B cell (primary cell): ENCODE data around the gene SLC25A21. TPM values are rescaled to one million over a fixed set of nuclear protein-coding genes. Genes with fewer than 3 reads are reported as not detected.

ENCODE experiments used
- ATAC-seq: fragments of 200-7000 bp; cut with Tn5 transposase; one replicate; pipeline ENCODE4 v1.10.0; 2021; ENCODE audit warnings: low read depth, mild to moderate bottlenecking, moderate number of reproducible peaks, moderate library complexity
- CTCF ChIA-PET: fragments of 350-600 bp; sonication (Branson Sonifier 250); formaldehyde crosslinking; loops from one replicate; lab custom pipeline; 2021; ENCODE audit warnings: antibody characterized with exemption, inconsistent platforms; lab: Charles Lee
- POLR2A ChIA-PET: fragments of 350-600 bp; sonication (Branson Sonifier 250); formaldehyde crosslinking; loops from one replicate; lab custom pipeline; 2021; ENCODE audit warnings: antibody characterized with exemption; lab: Charles Lee
- DNase-seq: peaks from one replicate; pipeline ENCODE4 v3.0.0; 2013
- H2AFZ ChIP-seq: 2 replicates; pipeline ENCODE4 v1.6.1; 2012; ENCODE audit warnings: mild to moderate bottlenecking, low read depth, low read length; ENCODE audit not compliant: insufficient read depth, poor library complexity, severe bottlenecking
- H3K27ac ChIP-seq, 2 donors: 1 replicate in 1 of 2; 2 replicates in 1 of 2; pipeline ENCODE4 v1.5.1; 2012 to 2013; ENCODE audit warnings: low read length in 2 of 2, mild to moderate bottlenecking in 2 of 2, moderate library complexity in 1 of 2
- H3K27me3 ChIP-seq, 4 experiments: fragments of 200-600 bp in 1 of 4; sonication (generic) in 1 of 4; replicated peaks in 1 of 4; 1 replicate in 2 of 4; 2 replicates in 2 of 4; pipeline versions ENCODE4 v1.6.1 to v1.7.0; 2013 to 2016; ENCODE audit warnings: low read length in 3 of 4, mild to moderate bottlenecking in 2 of 4, mixed read lengths in 1 of 4, moderate library complexity in 1 of 4; ENCODE audit not compliant: insufficient read depth in 4 of 4, control insufficient read depth in 3 of 4; ENCODE audit errors: control extremely low read depth in 1 of 4
- H3K36me3 ChIP-seq, 2 experiments: replicated peaks in 1 of 2; 1 replicate in 1 of 2; 2 replicates in 1 of 2; pipeline versions ENCODE4 v1.6.1 to v1.7.1; 2013; ENCODE audit warnings: low read length in 1 of 2; ENCODE audit not compliant: insufficient read depth in 2 of 2, control insufficient read depth in 1 of 2; ENCODE audit errors: control extremely low read depth in 1 of 2, extremely low read depth in 1 of 2
- H3K4me1 ChIP-seq, 2 donors: fragments of 200-600 bp in 1 of 2; sonication (generic) in 1 of 2; 1 replicate in 1 of 2; 2 replicates in 1 of 2; pipeline versions ENCODE4 v1.5.1 to v1.6.1; 2013 to 2017; ENCODE audit warnings: low read length in 2 of 2; ENCODE audit not compliant: control insufficient read depth in 2 of 2, insufficient read depth in 2 of 2
- H3K4me2 ChIP-seq: replicated peaks from 2 replicates; pipeline ENCODE3; 2012; ENCODE audit warnings: mild to moderate bottlenecking, low read depth, low read length; ENCODE audit not compliant: poor library complexity, severe bottlenecking
- H3K4me3 ChIP-seq, 5 experiments: fragments of 200-600 bp in 1 of 5; sonication (generic) in 1 of 5; 1 replicate in 3 of 5; 2 replicates in 2 of 5; pipeline versions ENCODE4 v1.5.1 to v1.7.0; 2011 to 2016; ENCODE audit warnings: low read length in 4 of 5, mild to moderate bottlenecking in 4 of 5, low read depth in 2 of 5, control low read depth in 1 of 5, moderate library complexity in 1 of 5; ENCODE audit not compliant: insufficient read depth in 1 of 5; ENCODE audit errors: control extremely low read depth in 1 of 5, extremely low read depth in 1 of 5
- H3K79me2 ChIP-seq: fragments of 200-600 bp; sonication (generic); one replicate; pipeline ENCODE4 v1.6.0; 2016; ENCODE audit warnings: low read length; ENCODE audit not compliant: control insufficient read depth, insufficient read depth
- H3K9ac ChIP-seq: fragments of 200-600 bp; sonication (generic); 2 replicates; pipeline ENCODE4 v1.6.1; 2017; ENCODE audit warnings: mild to moderate bottlenecking, low read length, moderate library complexity
- H3K9me3 ChIP-seq, 3 donors: one replicate each; pipeline versions ENCODE4 v1.6.1 to v1.7.1; 2013; ENCODE audit warnings: low read length in 2 of 3; ENCODE audit not compliant: control insufficient read depth in 2 of 3, insufficient read depth in 1 of 3; ENCODE audit errors: control extremely low read depth in 1 of 3
- H4K20me1 ChIP-seq: 2 replicates; pipeline ENCODE4 v1.6.0; 2012; ENCODE audit warnings: mild to moderate bottlenecking, low read length; ENCODE audit not compliant: insufficient read depth, control insufficient read depth, poor library complexity, severe bottlenecking
- H3K27ac Mint-ChIP-seq: one replicate; pipeline ENCODE4 v1.8.0; 2021; ENCODE audit warnings: mixed read lengths
- H3K27me3 Mint-ChIP-seq: one replicate; pipeline ENCODE4 v1.8.0; 2021; ENCODE audit warnings: mixed read lengths
- H3K4me1 Mint-ChIP-seq: one replicate; pipeline ENCODE4 v1.8.0; 2021; ENCODE audit warnings: mixed read lengths
- H3K4me3 Mint-ChIP-seq: one replicate; pipeline ENCODE4 v1.8.0; 2021; ENCODE audit warnings: mixed read lengths
- H3K9me3 Mint-ChIP-seq: one replicate; pipeline ENCODE4 v1.8.0; 2022; ENCODE audit warnings: mixed read lengths; ENCODE audit not compliant: insufficient read depth
- EZH2 ChIP-seq: IDR thresholded peaks from 2 replicates; pipeline ENCODE4 v1.6.1; 2012; ENCODE audit warnings: borderline replicate concordance, low read depth, mild to moderate bottlenecking, moderate library complexity, low read length; ENCODE audit not compliant: insufficient read depth, poor library complexity, severe bottlenecking
- WGBS: methylation state at CpG from one replicate; pipeline ENCODE4 v1.1.5; 2013; ENCODE audit warnings: missing lambda C conversion rate; ENCODE audit not compliant: insufficient coverage; 5-methylcytosine and 5-hydroxymethylcytosine counted together
- intact Hi-C: fragments of 100-400 bp; cut with micrococcal nuclease; formaldehyde crosslinking; loops from one replicate; pipeline ENCODE4 v1.10.0; 2022
- polyA plus RNA-seq: library from polyadenylated mRNA; depleted of rRNA; stranded (reverse); fragments of >200 nt; gene quantifications from 2 replicates; pipeline ENCODE4 v1.2.3, GENCODE V29; 2012
- total RNA-seq, 2 donors: library from RNA; stranded (reverse); fragments of 120-200 nt in 1 of 2; gene quantifications; 1 replicate in 1 of 2; 2 replicates in 1 of 2; pipeline versions ENCODE4 v1.2.3 to v1.2.4, GENCODE V29; 2013 to 2022
- TF ChIP-seq, protein P1 (sequence below): fragments of 200-600 bp; IDR thresholded peaks from one replicate; pipeline ENCODE4 v1.8.0; 2022; ENCODE audit warnings: antibody characterized with exemption, mild to moderate bottlenecking

Gene SLC25A21
- total and polyA plus RNA-seq, 2 donors (not counting 1 experiment from before 2014, with no cell fraction given): not detected

DNA sequence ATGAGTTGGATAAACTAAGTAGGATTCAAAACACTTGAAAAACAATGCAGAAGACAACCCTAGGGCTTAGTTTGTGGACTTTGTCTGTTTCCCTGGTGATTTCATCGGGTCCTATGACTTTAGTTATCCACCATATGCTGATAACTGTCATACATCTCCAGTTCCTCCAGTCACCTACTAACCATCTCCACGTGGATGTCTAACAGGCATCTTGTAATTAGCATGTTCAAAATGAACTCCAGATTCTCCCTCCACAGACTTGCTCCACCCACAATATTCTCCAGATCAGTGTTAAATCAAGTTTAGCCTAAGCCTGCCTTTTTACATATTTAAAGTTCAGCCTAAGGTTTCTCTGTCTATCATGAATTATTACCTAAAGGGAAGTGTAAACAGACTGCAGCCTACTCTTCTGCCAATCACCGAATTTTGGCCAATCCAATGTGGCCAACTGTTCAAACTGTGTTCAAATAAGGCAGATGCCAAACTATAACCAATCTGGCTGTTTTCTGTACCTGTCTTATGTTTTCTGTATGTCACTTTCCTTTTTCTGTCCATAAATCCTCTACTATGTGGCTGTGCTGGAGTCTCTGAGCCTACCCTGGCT, 423.7 kb downstream of the SLC25A21 start:
- Histone ChIP-seq H3K36me3 (no peaks in the 10 kb centered on the region), H3K4me3 (no peak overlapping the region), H3K9ac (no peak overlapping the region), H2AFZ (no peak overlapping the region), H3K4me2 (no peak overlapping the region), H3K4me1 (no peaks in the 10 kb centered on the region), H3K27me3 (no peaks in the 10 kb centered on the region), H3K79me2 (no peaks in the 10 kb centered on the region), H3K9me3 (no peaks in the 10 kb centered on the region), H3K27ac (no peak overlapping the region), H4K20me1 (no peaks in the 10 kb centered on the region)
- no peak for DNase-seq
- POLR2A ChIA-PET: no interaction called here
- H3K27ac Mint-ChIP-seq: no peak overlapping the region
- intact Hi-C loops: no loop called here
- TF ChIP-seq, protein P1, sequence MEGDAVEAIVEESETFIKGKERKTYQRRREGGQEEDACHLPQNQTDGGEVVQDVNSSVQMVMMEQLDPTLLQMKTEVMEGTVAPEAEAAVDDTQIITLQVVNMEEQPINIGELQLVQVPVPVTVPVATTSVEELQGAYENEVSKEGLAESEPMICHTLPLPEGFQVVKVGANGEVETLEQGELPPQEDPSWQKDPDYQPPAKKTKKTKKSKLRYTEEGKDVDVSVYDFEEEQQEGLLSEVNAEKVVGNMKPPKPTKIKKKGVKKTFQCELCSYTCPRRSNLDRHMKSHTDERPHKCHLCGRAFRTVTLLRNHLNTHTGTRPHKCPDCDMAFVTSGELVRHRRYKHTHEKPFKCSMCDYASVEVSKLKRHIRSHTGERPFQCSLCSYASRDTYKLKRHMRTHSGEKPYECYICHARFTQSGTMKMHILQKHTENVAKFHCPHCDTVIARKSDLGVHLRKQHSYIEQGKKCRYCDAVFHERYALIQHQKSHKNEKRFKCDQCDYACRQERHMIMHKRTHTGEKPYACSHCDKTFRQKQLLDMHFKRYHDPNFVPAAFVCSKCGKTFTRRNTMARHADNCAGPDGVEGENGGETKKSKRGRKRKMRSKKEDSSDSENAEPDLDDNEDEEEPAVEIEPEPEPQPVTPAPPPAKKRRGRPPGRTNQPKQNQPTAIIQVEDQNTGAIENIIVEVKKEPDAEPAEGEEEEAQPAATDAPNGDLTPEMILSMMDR: no peak
- no peak for TF ChIP-seq EZH2
- peaks cover 6% of the 10 kb centered on the region for H3K9me3 Mint-ChIP-seq
- 69% methylated on average over 2 of the region's 3 CpGs for WGBS
- CTCF ChIA-PET: no interaction called here
- no peak for ATAC-seq
- H3K27me3 Mint-ChIP-seq: no peaks in the 10 kb centered on the region
- H3K4me1 Mint-ChIP-seq: no peaks in the 10 kb centered on the region
- no peak overlapping the region for H3K4me3 Mint-ChIP-seq

DNA sequence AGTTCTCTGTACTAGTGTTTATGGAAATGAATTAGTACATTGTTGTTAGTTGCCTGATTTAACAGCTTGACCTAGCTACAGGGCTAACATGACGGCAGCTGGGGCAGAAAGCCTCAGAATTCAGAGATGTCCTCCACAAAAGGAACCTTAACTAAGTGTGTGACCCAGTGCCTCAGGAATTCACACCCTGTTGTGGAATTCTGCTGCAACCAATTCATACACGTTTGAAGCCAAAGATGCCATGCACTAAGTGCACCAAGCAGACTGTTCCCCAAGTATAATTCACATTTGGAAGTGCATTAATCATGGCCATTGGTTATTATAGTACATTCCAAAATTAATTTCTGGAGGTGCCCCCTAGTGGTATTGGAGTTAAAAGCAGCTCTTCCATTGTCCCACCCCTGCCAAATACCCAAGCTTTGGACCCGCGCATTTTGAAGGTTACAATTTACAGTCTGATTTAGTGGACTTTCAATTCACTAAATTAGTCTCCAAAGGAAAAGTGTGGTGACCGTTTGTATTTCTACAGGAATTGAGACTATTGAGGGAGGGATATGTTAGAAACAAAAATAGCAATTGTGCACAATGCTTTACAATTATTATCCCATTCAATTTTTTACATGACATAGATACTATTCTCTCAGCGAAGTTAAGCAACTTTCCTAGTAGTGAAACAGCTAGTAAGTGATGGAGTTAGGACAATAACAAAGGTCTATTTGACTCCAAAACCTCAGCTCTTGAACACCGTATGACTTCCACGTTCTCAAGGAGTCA, 424.8 kb downstream of the SLC25A21 start:
- Mint-ChIP-seq H3K4me1 (no peaks in the 10 kb centered on the region), H3K9me3 (peaks cover 5% of the 10 kb centered on the region), H3K4me3 (no peak overlapping the region), H3K27me3 (no peaks in the 10 kb centered on the region), H3K27ac (no peak overlapping the region)
- H3K27me3 ChIP-seq: no peaks in the 10 kb centered on the region
- ATAC-seq (no peak), DNase-seq (no peak)
- H3K36me3 ChIP-seq: no peaks in the 10 kb centered on the region
- H4K20me1 ChIP-seq: no peaks in the 10 kb centered on the region
- H3K4me3 ChIP-seq: no peak overlapping the region
- H3K9me3 ChIP-seq: no peaks in the 10 kb centered on the region
- no peak overlapping the region for H3K4me2 ChIP-seq
- POLR2A ChIA-PET: no interaction called here
- intact Hi-C loops: no loop called here
- 63% methylated on average over 3 of the region's 8 CpGs for WGBS
- H3K79me2 ChIP-seq: no peaks in the 10 kb centered on the region
- H2AFZ ChIP-seq: no peak overlapping the region
- H3K9ac ChIP-seq: no peak overlapping the region
- no peak for TF ChIP-seq EZH2
- TF ChIP-seq, protein P1: no peak
- H3K4me1 ChIP-seq: no peaks in the 10 kb centered on the region
- CTCF ChIA-PET: no interaction called here
- H3K27ac ChIP-seq: no peak overlapping the region
